PFSK-1 (cell line): ENCODE results near the gene REXO4.

ENCODE experiments used
- POLR2AphosphoS5 ChIP-seq: IDR thresholded peaks from 2 replicates; pipeline ENCODE4 v1.6.1; 2012; ENCODE audit warnings: low read depth, mild to moderate bottlenecking, control low read depth, low read length, moderate library complexity
- REST ChIP-seq, 2 experiments: IDR thresholded peaks; 2 replicates each; pipeline versions ENCODE4 v1.6.1 to v1.8.0; 2011 to 2012; ENCODE audit warnings: low read depth in 2 of 2, low read length in 2 of 2, control low read depth in 1 of 2, inconsistent platforms in 1 of 2, mild to moderate bottlenecking in 1 of 2, moderate library complexity in 1 of 2; ENCODE audit not compliant: insufficient read depth in 1 of 2
- SIN3A ChIP-seq: IDR thresholded peaks from 2 replicates; pipeline ENCODE4 v1.6.1; 2012; ENCODE audit warnings: mild to moderate bottlenecking, low read length, moderate library complexity, borderline replicate concordance; ENCODE audit not compliant: insufficient read depth
- TAF1 ChIP-seq: IDR thresholded peaks from 2 replicates; pipeline ENCODE4 v1.6.1; 2012; ENCODE audit warnings: low read length, control low read depth, borderline replicate concordance; ENCODE audit not compliant: insufficient read depth

GRCh38 chr9:133367778-133368177, 50.0 kb downstream of the REXO4 start:
- TF ChIP-seq REST (IDR thresholded peaks at IDR 0.05; ENCODE audit: insufficient read depth in 1 of 2, low read depth in 2 of 2, low read length in 2 of 2) (no peak), POLR2AphosphoS5 (no peak), SIN3A (no peak), TAF1 (no peak)
